ENCODE data around the gene NHSL2.

The NHSL2 gene

DNA sequence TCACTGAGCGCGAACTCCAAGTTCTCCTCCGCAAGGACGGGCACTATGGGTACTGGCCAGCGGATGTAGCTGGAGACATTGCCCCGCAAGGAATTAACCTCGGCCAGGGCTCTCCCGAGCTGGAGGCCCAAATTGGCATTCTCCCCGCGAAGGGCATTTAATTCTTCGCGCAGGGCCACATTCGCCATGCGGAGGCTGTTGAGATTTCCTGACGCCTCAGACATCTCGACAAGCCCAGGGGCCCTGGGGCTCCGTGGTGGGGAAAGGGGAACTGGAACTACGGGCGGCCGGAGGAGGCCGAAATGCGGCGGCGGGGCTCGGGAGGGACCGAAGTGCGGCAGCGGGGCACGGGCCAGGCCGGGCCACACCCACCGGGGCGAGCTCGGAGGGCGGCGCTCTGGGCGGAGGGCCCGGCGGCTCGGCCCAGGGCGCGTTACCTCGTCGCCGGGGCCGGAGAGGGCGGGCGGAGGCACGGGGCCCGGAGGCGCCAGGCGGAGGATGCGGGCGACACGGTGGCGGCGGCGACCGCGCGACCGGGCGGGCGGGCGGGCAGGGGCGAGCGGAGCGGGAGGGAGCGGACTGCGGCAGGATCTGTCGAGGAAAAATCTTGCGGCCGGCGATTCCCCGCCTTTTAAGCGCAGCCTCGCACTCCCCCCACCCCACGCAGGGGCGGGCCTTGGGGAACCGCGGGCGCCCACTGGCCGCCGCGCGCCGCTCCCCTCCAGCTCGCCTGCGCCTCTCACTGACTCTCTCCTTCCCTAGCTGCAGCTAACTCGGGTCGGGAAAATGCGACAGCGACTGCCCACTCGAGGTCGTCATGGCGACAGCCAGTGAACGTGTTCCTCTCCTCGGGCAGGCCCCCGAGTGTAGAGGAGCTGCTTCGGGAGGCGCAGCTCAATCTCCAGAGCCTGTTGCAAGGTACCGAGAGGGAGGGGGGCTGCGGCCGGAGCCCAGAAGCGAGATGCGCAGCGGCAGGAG is 221.0 kb downstream of the NHSL2 start, which contains the start of gene RTL5:
Gene RTL5 (minus strand): TSS at position 599 of the 978 bp plus-strand sequence.
- POLR2A ChIA-PET (ENCODE audit: low non-redundant PET) = no interaction called here
- CTCF ChIA-PET = interaction anchor here (0.6 to 1.4 kb wide), 2 partner anchors 113 to 585 kb away, joined by 3 to 4 read pairs; no protein-coding TSS in a partner anchor
- no peak for DNase-seq (ENCODE audit: low spot score)
- TF ChIP-seq, protein P1, sequence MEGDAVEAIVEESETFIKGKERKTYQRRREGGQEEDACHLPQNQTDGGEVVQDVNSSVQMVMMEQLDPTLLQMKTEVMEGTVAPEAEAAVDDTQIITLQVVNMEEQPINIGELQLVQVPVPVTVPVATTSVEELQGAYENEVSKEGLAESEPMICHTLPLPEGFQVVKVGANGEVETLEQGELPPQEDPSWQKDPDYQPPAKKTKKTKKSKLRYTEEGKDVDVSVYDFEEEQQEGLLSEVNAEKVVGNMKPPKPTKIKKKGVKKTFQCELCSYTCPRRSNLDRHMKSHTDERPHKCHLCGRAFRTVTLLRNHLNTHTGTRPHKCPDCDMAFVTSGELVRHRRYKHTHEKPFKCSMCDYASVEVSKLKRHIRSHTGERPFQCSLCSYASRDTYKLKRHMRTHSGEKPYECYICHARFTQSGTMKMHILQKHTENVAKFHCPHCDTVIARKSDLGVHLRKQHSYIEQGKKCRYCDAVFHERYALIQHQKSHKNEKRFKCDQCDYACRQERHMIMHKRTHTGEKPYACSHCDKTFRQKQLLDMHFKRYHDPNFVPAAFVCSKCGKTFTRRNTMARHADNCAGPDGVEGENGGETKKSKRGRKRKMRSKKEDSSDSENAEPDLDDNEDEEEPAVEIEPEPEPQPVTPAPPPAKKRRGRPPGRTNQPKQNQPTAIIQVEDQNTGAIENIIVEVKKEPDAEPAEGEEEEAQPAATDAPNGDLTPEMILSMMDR (conservative IDR thresholded peaks at IDR 0.05; ENCODE audit: low read depth) = no peak
- no peak within 1 kb of the TSS for H3K27ac ChIP-seq

DNA sequence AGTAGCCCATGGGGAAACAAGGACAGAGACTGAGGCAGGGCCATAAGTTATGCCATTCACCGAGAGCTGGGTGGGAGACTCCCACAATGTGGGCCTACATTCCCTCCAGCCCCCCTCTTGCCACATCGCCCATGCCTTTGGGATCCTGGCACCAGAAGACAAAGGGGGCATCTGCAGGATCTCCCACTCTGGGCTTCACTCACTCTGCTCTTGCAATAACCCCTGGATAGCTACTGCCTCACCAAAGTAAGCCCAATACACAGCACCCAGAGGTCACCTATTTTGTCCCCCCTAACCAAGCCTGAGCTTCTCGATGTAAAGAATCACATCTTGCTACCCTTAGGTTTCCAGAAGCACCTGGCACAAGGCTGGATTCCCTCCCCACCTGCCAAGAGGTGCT is 221.8 kb downstream of the NHSL2 start:
- TF ChIP-seq, protein P1 (conservative IDR thresholded peaks at IDR 0.05; ENCODE audit: low read depth) = no peak
- ChIA-PET CTCF (interaction anchor here (0.6 kb wide), 1 partner anchor 584 kb away, joined by 3 read pairs; no protein-coding TSS in a partner anchor), POLR2A (ENCODE audit: low non-redundant PET) (no interaction called here)
- DNase-seq (ENCODE audit: low spot score) = no peak
- H3K27ac ChIP-seq = no peak overlapping the region

DNA sequence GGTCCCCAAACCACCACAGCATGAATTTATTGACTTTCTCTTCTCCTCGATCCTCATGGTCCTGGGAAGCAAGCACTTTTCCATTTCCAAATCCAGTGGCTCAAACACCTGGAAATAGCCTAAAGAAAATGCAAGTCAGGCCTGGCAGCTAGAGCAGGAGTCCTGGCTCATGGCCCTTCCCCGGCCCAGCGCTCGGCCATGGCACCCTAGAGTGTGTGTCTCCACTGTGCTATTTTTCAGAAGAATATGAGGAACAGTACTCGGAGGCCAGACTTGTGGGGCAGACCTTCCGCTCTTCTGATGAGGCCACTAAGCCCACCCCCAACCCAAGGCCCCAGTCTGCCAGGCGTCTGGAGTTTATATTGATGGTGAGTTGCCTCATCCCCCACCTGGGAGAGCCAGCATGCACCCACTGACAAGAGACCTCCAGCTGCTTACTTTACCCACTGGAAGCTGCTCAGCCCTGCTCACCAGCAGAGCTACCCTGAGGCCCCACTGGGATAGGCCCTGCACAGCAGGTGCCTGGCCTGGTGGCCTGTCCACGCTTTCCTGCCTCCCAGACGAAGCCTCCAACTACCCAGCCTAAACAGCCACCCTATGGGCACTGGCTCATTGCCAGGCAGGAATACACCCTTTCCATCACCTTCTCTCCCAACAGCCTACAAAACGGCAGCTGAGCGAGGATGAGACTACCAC is 223.4 kb downstream of the NHSL2 start:
- DNase-seq (ENCODE audit: low spot score) = no peak
- TF ChIP-seq, protein P1 (conservative IDR thresholded peaks at IDR 0.05; ENCODE audit: low read depth) = no peak
- no peak overlapping the region for H3K27ac ChIP-seq
- ChIA-PET POLR2A (ENCODE audit: low non-redundant PET) (no interaction called here), CTCF (no interaction called here)

DNA sequence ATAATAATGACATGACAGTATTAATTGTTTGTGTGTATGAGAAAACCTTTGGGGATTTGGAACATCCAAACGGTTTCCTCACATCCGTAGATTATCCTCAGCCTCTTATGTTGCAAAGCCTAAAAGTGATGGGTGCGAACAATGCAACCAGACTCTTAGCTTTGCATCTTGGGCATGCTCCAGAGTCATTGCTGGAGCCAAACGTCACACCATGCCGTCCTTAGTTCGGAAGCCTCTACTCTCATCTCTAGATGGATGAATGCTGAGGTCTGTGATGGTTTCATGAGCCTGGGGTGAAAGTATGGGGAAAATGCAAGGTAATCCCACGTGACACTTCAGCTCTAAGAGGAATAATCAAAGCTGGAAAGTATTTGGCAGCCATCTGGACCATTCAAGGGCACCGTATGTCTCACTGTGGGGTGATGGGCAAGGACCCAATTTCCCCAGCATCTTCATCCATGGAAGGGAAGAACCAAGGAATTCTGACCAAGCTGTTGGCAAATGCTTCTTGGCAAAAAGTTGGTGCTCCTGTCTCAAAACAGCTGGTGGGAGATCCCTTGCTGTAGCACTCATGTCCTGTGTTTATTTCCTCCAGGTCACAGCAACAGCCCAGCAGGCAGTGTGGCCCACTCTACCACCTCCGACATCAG is 227.3 kb downstream of the NHSL2 start:
- CTCF ChIA-PET = no interaction called here

DNA sequence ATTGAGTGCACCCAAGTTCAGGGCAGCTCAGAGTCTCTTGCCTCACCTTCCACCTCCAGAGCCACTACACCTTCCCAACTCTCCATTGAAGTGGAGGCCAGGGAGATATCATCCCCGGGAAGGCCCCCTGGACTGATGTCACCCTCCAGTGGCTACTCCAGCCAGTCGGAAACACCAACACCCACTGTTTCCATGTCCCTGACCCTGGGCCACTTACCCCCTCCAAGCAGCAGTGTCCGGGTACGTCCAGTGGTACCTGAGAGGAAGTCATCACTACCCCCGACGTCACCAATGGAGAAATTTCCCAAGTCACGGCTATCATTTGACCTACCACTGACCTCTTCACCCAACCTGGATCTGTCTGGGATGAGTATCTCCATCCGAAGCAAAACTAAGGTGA is 228.9 kb downstream of the NHSL2 start:
- H3K27ac ChIP-seq = no peak overlapping the region
- no peak for DNase-seq (ENCODE audit: low spot score)
- TF ChIP-seq, protein P1 (conservative IDR thresholded peaks at IDR 0.05; ENCODE audit: low read depth) = no peak
- ChIA-PET POLR2A (ENCODE audit: low non-redundant PET) (no interaction called here), CTCF (no interaction called here)

More for the DNA sequence above, 227.3 kb downstream of the NHSL2 start:
- TF ChIP-seq, protein P1 (conservative IDR thresholded peaks at IDR 0.05; ENCODE audit: low read depth) = no peak
- POLR2A ChIA-PET (ENCODE audit: low non-redundant PET) = no interaction called here
- no peak for DNase-seq (ENCODE audit: low spot score)
- H3K27ac ChIP-seq = no peak overlapping the region

DNA sequence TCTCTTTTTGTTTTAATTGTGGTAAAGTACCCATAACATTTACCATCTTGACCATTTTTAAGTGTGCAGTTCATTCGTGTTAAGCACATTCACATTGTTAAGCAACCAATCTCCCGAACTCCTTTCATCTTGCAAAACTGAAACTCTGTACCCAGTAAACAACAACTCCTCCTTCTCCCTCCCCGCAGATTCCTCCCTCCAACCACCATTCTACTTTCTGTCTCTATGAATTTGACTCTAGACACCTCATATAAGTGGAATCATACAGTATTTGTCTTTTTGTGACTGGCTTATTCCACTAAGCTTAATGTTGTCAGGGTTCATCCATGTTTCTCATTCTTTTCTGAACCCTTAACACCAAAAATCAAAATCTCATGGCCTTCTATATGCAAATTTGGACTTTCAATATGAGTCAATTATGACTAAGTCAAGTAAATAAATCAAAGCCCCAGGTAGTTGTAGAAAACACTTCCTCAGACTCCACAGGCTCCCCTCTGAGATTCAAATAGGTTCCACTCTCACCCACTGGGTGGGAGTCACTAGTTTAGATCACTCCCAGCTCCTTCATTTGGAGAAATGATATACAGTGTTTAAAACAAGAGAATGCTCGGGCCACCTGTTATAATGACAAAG is 230.8 kb downstream of the NHSL2 start:
- TF ChIP-seq, protein P1 (conservative IDR thresholded peaks at IDR 0.05; ENCODE audit: low read depth) = no peak
- POLR2A ChIA-PET (ENCODE audit: low non-redundant PET) = no interaction called here
- no peak for DNase-seq (ENCODE audit: low spot score)
- CTCF ChIA-PET = no interaction called here
- H3K27ac ChIP-seq = no peak overlapping the region

All from RWPE1 (cell line).